ENCODE results near the gene KMT2C. TPM values are rescaled to one million over a fixed set of nuclear protein-coding genes. Genes with fewer than 3 reads are reported as not detected.

Gene KMT2C
- total and polyA plus RNA-seq, 2 of the 13 experiments (the other 11 are each of a cell fraction or from before 2014, with no cell fraction given): 7.1 to 14.4 TPM

- no peak for TF ChIP-seq ZNF646 (CRISPR knock-in tag; IDR thresholded peaks at IDR 0.05)
- TF ChIP-seq MTERF4 (CRISPR knock-in tag; IDR thresholded peaks at IDR 0.05): 0 out of 2 replicates have a peak, but pooled peaks have one; percentile 83
- TF ChIP-seq ZBTB49 (CRISPR knock-in tag; IDR thresholded peaks at IDR 0.05; ENCODE audit: borderline replicate concordance): no peak
- peak; percentile 76; the same call in 1 of the 2 replicates for TF ChIP-seq REPIN1 (CRISPR knock-in tag; IDR thresholded peaks at IDR 0.05; ENCODE audit: borderline replicate concordance, low read depth)
- TF ChIP-seq DRAP1 (CRISPR knock-in tag; IDR thresholded peaks at IDR 0.05): no peak; the same call in 1 of the 2 replicates
- no peak for TF ChIP-seq ZNF124 (CRISPR knock-in tag; IDR thresholded peaks at IDR 0.05)
- TF ChIP-seq ZNF34 (CRISPR knock-in tag; IDR thresholded peaks at IDR 0.05; ENCODE audit: borderline replicate concordance): no peak
- no peak for TF ChIP-seq GTF2F1 (IDR thresholded peaks at IDR 0.05; ENCODE audit: low read length)
- TF ChIP-seq MXI1 (IDR thresholded peaks at IDR 0.05; ENCODE audit: borderline replicate concordance, low read depth, low read length): peak; percentile 76; the same call in 1 of the 3 replicates
- TF ChIP-seq THAP9 (CRISPR knock-in tag; IDR thresholded peaks at IDR 0.05; ENCODE audit: borderline replicate concordance): no peak
- TF ChIP-seq FIP1L1 (IDR thresholded peaks at IDR 0.05; ENCODE audit: borderline replicate concordance, insufficient read depth, low read depth, low read length): no peak
- peak; percentile 90 for TF ChIP-seq CCDC6 (CRISPR knock-in tag; IDR thresholded peaks at IDR 0.05)
- 0 out of 2 replicates have a peak, but pooled peaks have one; percentile 32 for TF ChIP-seq ZSCAN31 (CRISPR knock-in tag; IDR thresholded peaks at IDR 0.05; ENCODE audit: low read depth)
- peak; percentile 26 for TF ChIP-seq SKI (IDR thresholded peaks at IDR 0.05; ENCODE audit: partially characterized antibody)
Observed at GRCh38 chr7:152436111-152436930, 518 bp upstream of the KMT2C start (continued).
